Kidney epithelial cell (primary cell): ENCODE data around the gene FADS2. TPM values are rescaled to one million over a fixed set of nuclear protein-coding genes. Genes with fewer than 3 reads are reported as not detected.

Experiments
- DNase-seq: peaks from one replicate; pipeline ENCODE4 v3.0.0-alpha.2; 2010; ENCODE audit warnings: low read depth
- H3K27me3 ChIP-seq: 2 replicates; pipeline ENCODE4 v1.6.0; 2011; ENCODE audit warnings: low read length; ENCODE audit not compliant: control insufficient read depth, insufficient read depth
- H3K36me3 ChIP-seq: 2 replicates; pipeline ENCODE4 v1.5.1; 2011; ENCODE audit warnings: low read length; ENCODE audit not compliant: control insufficient read depth, insufficient read depth
- H3K4me3 ChIP-seq: 2 replicates; pipeline ENCODE4 v1.5.1; 2011; ENCODE audit warnings: low read depth, mild to moderate bottlenecking, control low read depth, low read length
- total RNA-seq: library from RNA; depleted of rRNA; stranded (reverse); fragments of >200 nt; gene quantifications from 2 replicates; pipeline ENCODE4 v1.2.3, GENCODE V29; 2015
- TF ChIP-seq, protein P1 (sequence below): IDR thresholded peaks from 2 replicates; pipeline ENCODE4 v1.5.1; 2011; ENCODE audit warnings: mild to moderate bottlenecking, moderate library complexity, low read length, control low read depth, inconsistent platforms; ENCODE audit not compliant: insufficient read depth, poor library complexity, severe bottlenecking

The FADS2 gene
- total RNA-seq, 1 donor from 2014 or later: 235 TPM

DNA sequence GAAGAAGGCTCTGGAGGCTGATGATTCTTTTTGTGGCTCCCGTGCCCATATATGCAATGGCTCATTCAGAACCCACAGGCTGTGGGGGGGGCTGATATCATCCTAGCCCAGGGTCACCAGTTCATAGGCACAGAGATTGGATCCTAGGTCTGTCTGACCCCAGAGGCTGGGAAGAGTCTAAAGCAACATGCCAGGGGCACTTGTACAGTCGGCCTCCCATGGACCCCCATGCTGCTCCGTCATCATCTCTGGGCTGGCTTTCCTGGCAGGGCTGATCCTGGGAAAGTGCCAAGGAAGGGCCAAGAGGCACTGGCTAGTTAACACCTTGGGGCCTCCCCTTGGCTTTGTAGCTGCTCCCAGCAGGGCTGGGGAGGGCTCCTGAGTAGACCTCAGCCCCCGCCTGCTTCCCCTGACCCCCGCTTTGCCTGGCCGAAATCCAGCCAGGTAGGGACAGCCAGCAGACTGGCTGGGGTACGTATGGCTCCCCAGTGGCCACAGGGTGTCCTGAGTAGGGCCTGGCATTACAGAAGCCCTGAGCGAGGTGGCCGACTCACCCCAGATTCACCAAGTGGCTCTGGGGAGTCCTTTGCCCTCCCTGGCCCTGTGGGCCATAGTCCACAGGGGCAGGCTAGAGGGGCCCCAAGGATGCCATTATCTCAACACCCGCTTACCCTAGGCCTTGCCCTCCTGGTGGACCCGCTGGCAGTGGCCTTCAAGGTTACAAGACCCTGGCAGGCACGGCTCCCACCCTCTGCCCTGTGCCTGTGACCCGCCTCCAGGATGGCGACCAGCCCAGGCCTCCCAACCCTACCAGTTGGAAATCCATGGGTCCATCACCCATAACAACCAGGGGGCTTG lies 40.7 kb downstream of the FADS2 start:
- Histone ChIP-seq H3K36me3 (peaks cover 1% of the 10 kb centered on the region), H3K4me3 (no peak overlapping the region), H3K27me3 (no peaks in the 10 kb centered on the region)
- no peak for DNase-seq
- TF ChIP-seq, protein P1, sequence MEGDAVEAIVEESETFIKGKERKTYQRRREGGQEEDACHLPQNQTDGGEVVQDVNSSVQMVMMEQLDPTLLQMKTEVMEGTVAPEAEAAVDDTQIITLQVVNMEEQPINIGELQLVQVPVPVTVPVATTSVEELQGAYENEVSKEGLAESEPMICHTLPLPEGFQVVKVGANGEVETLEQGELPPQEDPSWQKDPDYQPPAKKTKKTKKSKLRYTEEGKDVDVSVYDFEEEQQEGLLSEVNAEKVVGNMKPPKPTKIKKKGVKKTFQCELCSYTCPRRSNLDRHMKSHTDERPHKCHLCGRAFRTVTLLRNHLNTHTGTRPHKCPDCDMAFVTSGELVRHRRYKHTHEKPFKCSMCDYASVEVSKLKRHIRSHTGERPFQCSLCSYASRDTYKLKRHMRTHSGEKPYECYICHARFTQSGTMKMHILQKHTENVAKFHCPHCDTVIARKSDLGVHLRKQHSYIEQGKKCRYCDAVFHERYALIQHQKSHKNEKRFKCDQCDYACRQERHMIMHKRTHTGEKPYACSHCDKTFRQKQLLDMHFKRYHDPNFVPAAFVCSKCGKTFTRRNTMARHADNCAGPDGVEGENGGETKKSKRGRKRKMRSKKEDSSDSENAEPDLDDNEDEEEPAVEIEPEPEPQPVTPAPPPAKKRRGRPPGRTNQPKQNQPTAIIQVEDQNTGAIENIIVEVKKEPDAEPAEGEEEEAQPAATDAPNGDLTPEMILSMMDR: no peak

DNA sequence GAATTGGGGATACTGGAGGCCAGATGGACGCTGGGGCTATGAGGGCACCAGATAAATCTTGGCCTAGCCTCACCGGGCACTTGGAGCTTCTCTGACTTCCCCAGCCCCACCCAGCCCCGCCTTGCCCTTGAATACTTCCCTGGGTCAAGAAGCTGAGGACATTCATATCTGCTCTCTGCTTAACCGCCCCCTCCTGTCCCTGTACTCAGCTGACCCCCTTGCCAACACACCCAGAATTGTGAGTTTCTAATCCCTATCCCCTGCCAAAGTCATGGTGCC lies 41.3 kb downstream of the FADS2 start:
- H3K36me3 ChIP-seq: no peaks in the 10 kb centered on the region
- TF ChIP-seq, protein P1: no peak
- no peak for DNase-seq

DNA sequence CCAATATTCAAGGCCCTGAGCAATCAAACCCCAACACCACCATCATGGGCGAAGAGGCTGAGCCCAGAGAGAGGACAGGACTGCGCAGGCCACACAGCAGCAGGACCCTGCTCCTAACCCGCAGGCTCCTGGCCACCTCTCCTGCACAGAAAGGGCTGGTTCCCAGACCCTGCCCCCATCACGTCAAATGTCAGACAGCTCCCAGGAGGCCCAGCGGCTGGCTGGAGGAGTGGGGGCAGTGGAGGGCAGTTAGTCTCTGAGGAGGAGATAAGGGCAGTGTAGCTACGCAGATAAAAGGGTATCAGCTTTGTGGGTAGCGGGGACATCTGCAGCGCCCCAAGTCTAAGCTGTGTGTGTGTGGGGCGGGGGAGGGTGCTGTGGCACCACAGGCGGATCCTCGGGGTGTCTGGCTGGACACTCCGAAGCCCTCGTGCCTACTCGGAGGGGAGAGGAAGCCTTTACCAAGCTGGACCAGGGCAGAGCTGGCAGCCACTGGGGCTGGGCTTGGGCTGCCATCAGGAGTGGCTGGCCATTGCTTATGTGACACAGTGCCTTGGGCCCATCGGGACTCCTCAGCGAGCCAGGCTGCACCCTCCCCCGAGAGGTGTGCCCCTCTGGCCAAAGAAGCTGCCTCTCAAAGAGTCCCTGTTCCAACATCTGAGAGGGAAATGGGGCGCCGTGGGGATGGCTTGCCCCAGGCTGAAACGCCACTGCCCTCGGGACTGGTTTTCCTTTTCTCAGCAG lies 41.8 kb downstream of the FADS2 start:
- TF ChIP-seq, protein P1: no peak
- Histone ChIP-seq H3K27me3 (no peaks in the 10 kb centered on the region), H3K36me3 (no peaks in the 10 kb centered on the region), H3K4me3 (no peak overlapping the region)
- no peak for DNase-seq

More for the DNA sequence above, 41.3 kb downstream of the FADS2 start:
- no peak overlapping the region for H3K4me3 ChIP-seq
- H3K27me3 ChIP-seq: no peaks in the 10 kb centered on the region

DNA sequence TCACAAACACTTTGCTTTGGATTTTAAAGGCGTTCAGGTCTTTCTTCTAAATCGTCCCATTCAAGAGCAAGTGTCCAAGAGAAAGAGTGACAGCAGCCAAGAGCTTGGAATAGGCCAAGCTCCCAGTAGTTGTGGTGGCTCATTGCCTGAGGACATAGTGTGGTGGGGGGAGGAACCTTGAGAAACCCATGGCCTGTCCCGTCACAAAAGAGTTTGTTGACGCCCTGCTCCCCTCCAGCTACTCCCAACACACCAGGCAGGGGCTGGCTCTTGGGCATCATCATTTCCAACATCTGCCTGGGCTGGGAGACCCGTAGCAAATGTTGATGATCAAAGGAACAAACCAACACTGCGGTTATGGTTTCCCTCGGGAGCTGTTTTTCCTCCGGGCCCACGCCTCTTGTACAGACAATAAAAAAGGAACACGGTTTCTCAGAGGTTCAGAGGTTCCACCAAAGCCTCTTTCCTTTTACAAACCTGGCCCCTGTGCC lies 42.5 kb downstream of the FADS2 start:
- TF ChIP-seq, protein P1: no peak
- no peaks in the 10 kb centered on the region for H3K36me3 ChIP-seq
- DNase-seq: no peak
- no peaks in the 10 kb centered on the region for H3K27me3 ChIP-seq
- H3K4me3 ChIP-seq: no peak overlapping the region

DNA sequence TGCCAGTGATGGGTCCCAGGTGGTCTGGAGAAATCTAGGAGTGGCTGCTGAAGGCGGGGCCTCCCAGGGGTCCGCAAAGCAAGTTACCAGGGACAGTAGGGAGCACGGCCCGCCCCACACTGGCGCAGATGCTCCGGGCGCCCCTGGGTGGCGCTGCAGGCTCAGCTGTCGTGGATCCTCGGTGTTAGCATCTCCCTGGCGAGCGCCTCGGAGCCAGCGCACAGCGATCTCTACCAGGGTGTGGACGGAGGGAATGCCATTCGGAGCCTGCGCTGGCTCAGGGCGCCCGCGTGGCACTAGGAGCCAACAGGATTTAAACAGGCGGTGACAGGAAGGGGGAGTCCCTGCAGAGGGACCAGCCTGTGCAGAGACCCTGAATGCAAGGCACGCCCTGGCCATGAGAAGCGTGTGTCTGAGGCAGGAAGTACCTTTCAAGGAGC lies 43.1 kb downstream of the FADS2 start:
- TF ChIP-seq, protein P1: peak; percentile 94
- no peak overlapping the region for H3K4me3 ChIP-seq
- no peak for DNase-seq
- no peaks in the 10 kb centered on the region for H3K27me3 ChIP-seq
- H3K36me3 ChIP-seq: no peaks in the 10 kb centered on the region
